K562 (cell line): ENCODE results near the gene TRAIP. TPM values are rescaled to one million over a fixed set of nuclear protein-coding genes. Genes with fewer than 3 reads are reported as not detected.

Experiments used
- ATAC-seq: fragments of 200-7000 bp; cut with Tn5 transposase; 3 replicates; pipeline ENCODE4 v1.9.1; 2020; ENCODE audit warnings: moderate library complexity
- BruUV-seq: library from RNA; stranded (reverse); fragments of 400-500 nt; replicated peaks from 2 replicates; lab custom pipeline; 2021; lab: Mats Ljungman, UMichigan
- CTCF ChIA-PET: fragments of 300-600 bp; formaldehyde crosslinking; extraction: SDS; loops from one replicate; lab custom pipeline; 2021; ENCODE audit warnings: low intra/inter-chr PET ratio; lab: Yijun Ruan, JAX
- POLR2A ChIA-PET: fragments of 300-600, 350-650 bp; sonication (Branson Sonifier 250); formaldehyde crosslinking; extraction: SDS; loops from one replicate; lab custom pipeline; 2021; ENCODE audit warnings: antibody characterized with exemption, inconsistent platforms; lab: Yijun Ruan, JAX
- DNase-seq, 4 experiments: peaks; one replicate each; pipeline versions ENCODE4 v3.0.0 to v3.0.0-alpha.2; 2011 to 2018; ENCODE audit warnings: low spot score in 3 of 4, mixed read lengths in 3 of 4; ENCODE audit errors: extremely low read depth in 1 of 4
- FAIRE-seq: peaks from 2 replicates; lab custom pipeline; 2011; peaks lifted over from hg19 to GRCh38; lab: Jason Lieb, UNC
- H2AFZ ChIP-seq: 2 replicates; pipeline ENCODE4 v1.6.0; 2011; ENCODE audit warnings: low read depth, low read length, control low read depth, inconsistent platforms
- H3K27ac ChIP-seq: fragments of 200-600 bp; 3 replicates; pipeline ENCODE4 v1.8.0; 2011; ENCODE audit warnings: low read depth, mild to moderate bottlenecking, control low read depth, inconsistent platforms, low read length, moderate library complexity, mixed read lengths; ENCODE audit errors: extremely low read depth
- H3K27me3 ChIP-seq, 2 experiments: fragments of 300-600 bp in 1 of 2; 2 replicates in 1 of 2; 3 replicates in 1 of 2; pipeline versions ENCODE4 v1.6.0 to v1.8.0; 2011; ENCODE audit warnings: inconsistent platforms in 2 of 2, low read length in 2 of 2, mild to moderate bottlenecking in 1 of 2, mixed read lengths in 1 of 2, moderate library complexity in 1 of 2; ENCODE audit not compliant: control insufficient read depth in 2 of 2, insufficient read depth in 2 of 2
- H3K36me3 ChIP-seq: fragments of 300-600 bp; 3 replicates; pipeline ENCODE4 v1.8.0; 2011; ENCODE audit warnings: mild to moderate bottlenecking, low read length, inconsistent platforms; ENCODE audit not compliant: control insufficient read depth, insufficient read depth
- H3K4me1 ChIP-seq, 2 experiments: fragments of 200-600 bp in 1 of 2; replicated peaks in 1 of 2; 2 replicates in 1 of 2; 3 replicates in 1 of 2; pipeline versions ENCODE4 v1.5.1 to v1.8.0; 2011; ENCODE audit warnings: inconsistent platforms in 2 of 2, low read length in 2 of 2, mild to moderate bottlenecking in 1 of 2, mixed read lengths in 1 of 2, moderate library complexity in 1 of 2; ENCODE audit not compliant: control insufficient read depth in 2 of 2, insufficient read depth in 2 of 2
- H3K4me2 ChIP-seq: 2 replicates; pipeline ENCODE4 v1.6.1; 2011; ENCODE audit warnings: low read length, control low read depth, inconsistent platforms, mixed read lengths; ENCODE audit not compliant: insufficient read depth
- H3K4me3 ChIP-seq: fragments of 200-600 bp; sonication (generic), shearing (Covaris generic); 2 replicates; pipeline ENCODE4 v1.5.1; 2016; ENCODE audit warnings: control low read depth, inconsistent platforms
- H3K79me2 ChIP-seq: fragments of 200-600 bp; 3 replicates; pipeline ENCODE4 v1.8.0; 2011; ENCODE audit warnings: low read length, inconsistent platforms; ENCODE audit not compliant: control insufficient read depth, insufficient read depth
- H3K9ac ChIP-seq, 2 experiments: 2 replicates each; pipeline versions ENCODE4 v1.6.0 to v1.6.1; 2011; ENCODE audit warnings: low read depth in 2 of 2, low read length in 2 of 2, control low read depth in 1 of 2, inconsistent platforms in 1 of 2, mild to moderate bottlenecking in 1 of 2, mixed read lengths in 1 of 2; ENCODE audit not compliant: insufficient read depth in 1 of 2
- H3K9me1 ChIP-seq: one replicate; pipeline ENCODE4 v1.6.0; 2011; ENCODE audit warnings: inconsistent platforms, mild to moderate bottlenecking, low read length, moderate library complexity; ENCODE audit not compliant: control insufficient read depth, insufficient read depth
- H3K9me3 ChIP-seq: replicated peaks from 2 replicates; pipeline ENCODE4 v1.5.1; 2011; ENCODE audit warnings: low read depth, low read length, inconsistent platforms; ENCODE audit not compliant: control insufficient read depth, insufficient read depth
- H4K20me1 ChIP-seq: replicated peaks from 2 replicates; pipeline ENCODE4 v1.6.1; 2011; ENCODE audit warnings: low read length, inconsistent platforms, mixed read lengths; ENCODE audit not compliant: control insufficient read depth, insufficient read depth
- ARID1B ChIP-seq: fragments of 450-650 bp; IDR thresholded peaks from 2 replicates; pipeline ENCODE4 v1.6.1; 2016; ENCODE audit warnings: antibody characterized with exemption, mild to moderate bottlenecking, inconsistent platforms
- BDP1 ChIP-seq: IDR thresholded peaks from 3 replicates; pipeline ENCODE4 v1.6.1; 2011; ENCODE audit not compliant: insufficient read length, insufficient read depth
- BRD4 ChIP-seq: fragments of 200-600 bp; sonication (generic); IDR thresholded peaks from 2 replicates; pipeline ENCODE4 v1.6.1; 2017; ENCODE audit warnings: inconsistent platforms
- CHD2 ChIP-seq: IDR thresholded peaks from 2 replicates; pipeline ENCODE4 v1.6.1; 2011; ENCODE audit warnings: low read depth, low read length
- FOXP4 ChIP-seq: sonication (generic); formaldehyde crosslinking; IDR thresholded peaks from 2 replicates; pipeline ENCODE4 v1.8.0; 2022; ENCODE audit warnings: mild to moderate bottlenecking, missing genetic modification reagents, borderline replicate concordance
- GABPA ChIP-seq: fragments of 200-800 bp; sonication (Bioruptor generic); conservative IDR thresholded peaks from 2 replicates; pipeline ENCODE4 v1.6.1; 2016; ENCODE audit warnings: low read depth, missing genetic modification characterization, missing compliant biosample characterization
- KLF1 ChIP-seq: fragments of 450-650 bp; IDR thresholded peaks from 2 replicates; pipeline ENCODE4 v1.6.1; 2016; ENCODE audit warnings: missing genetic modification characterization, missing compliant biosample characterization
- KLF10 ChIP-seq: fragments of 250-450 bp; sonication (Bioruptor Pico); IDR thresholded peaks from 2 replicates; pipeline ENCODE4 v1.6.1; 2021; ENCODE audit warnings: matching md5 sums
- SAFB ChIP-seq: fragments of 200-400 bp; formaldehyde crosslinking; IDR thresholded peaks from 2 replicates; pipeline ENCODE4 v1.6.1; 2017; ENCODE audit warnings: low read depth, low read length, borderline replicate concordance
- SMARCB1 ChIP-seq: IDR thresholded peaks from 2 replicates; pipeline ENCODE4 v1.6.1; 2011; ENCODE audit warnings: improper control_type of control experiment, low read depth; ENCODE audit not compliant: insufficient read length
- ZFX ChIP-seq: sonication (generic); formaldehyde crosslinking; IDR thresholded peaks from 2 replicates; pipeline ENCODE4 v1.8.0; 2022; ENCODE audit warnings: mild to moderate bottlenecking, missing genetic modification reagents, moderate library complexity
- ZNF24 ChIP-seq: fragments of 450-650 bp; IDR thresholded peaks from 2 replicates; pipeline ENCODE4 v1.6.1; 2016
- WGBS: fragments of 100-300 bp; shearing (Covaris generic); methylation state at CpG from one replicate; pipeline ENCODE4 v1.1.6; 2016; ENCODE audit warnings: low coverage, mixed read lengths; ENCODE audit not compliant: insufficient coverage; ENCODE audit errors: missing lambda C conversion rate; 5-methylcytosine and 5-hydroxymethylcytosine counted together
- in situ Hi-C: fragments of 300-500 bp; cut with MboI; formaldehyde crosslinking; loops from 4 replicates; pipeline ENCODE4 v1.15.0; 2018; ENCODE audit warnings: inconsistent platforms, mixed read lengths
- intact Hi-C: fragments of 100-400 bp; cut with micrococcal nuclease; formaldehyde crosslinking; loops from 2 replicates; pipeline ENCODE4 v1.14.2; 2022
- polyA plus RNA-seq, 8 experiments: library from polyadenylated mRNA; depleted of rRNA in 4 of 8; stranded (reverse) in 5 of 8; unstranded in 3 of 8; fragments of >200 nt; fragmentation: Nextera tagmentation in 2 of 8; fragmentation: Illumina TruSeq in 1 of 8; extraction: Ambion mirVana in 2 of 8; extraction: Trizol in 1 of 8; gene quantifications; 2 replicates each; pipeline versions ENCODE4 v1.2.1 to v1.2.3, GENCODE V29; 2011 to 2014; ENCODE audit warnings: inconsistent platforms in 1 of 8, missing spikeins in 1 of 8
- total RNA-seq, 7 experiments: library from RNA; depleted of rRNA in 6 of 7; stranded (reverse); fragments of >200 nt in 6 of 7; fragmentation: Illumina TruSeq in 2 of 7; extraction: Trizol in 2 of 7; gene quantifications; 2 replicates each; pipeline versions ENCODE4 v1.2.1 to v1.2.3, GENCODE V29; 2011 to 2021; ENCODE audit warnings: low replicate concordance in 1 of 7
- TF ChIP-seq, protein P1 (sequence below), 2 experiments: fragments of 150-350 bp in 1 of 2; IDR thresholded peaks; 2 replicates each; pipeline ENCODE4 v1.6.1; 2012 to 2016; ENCODE audit warnings: low read depth in 2 of 2, low read length in 2 of 2, mild to moderate bottlenecking in 1 of 2, moderate library complexity in 1 of 2
- TF ChIP-seq, protein P2 (sequence below): sonication (generic); IDR thresholded peaks from 2 replicates; pipeline ENCODE4 v1.6.1; 2016

The TRAIP gene
- total and polyA plus RNA-seq, 9 of the 15 experiments (the other 6 are each of a cell fraction or from before 2014, with no cell fraction given), result 14.3 to 38.6 (median 21.2) TPM

DNA sequence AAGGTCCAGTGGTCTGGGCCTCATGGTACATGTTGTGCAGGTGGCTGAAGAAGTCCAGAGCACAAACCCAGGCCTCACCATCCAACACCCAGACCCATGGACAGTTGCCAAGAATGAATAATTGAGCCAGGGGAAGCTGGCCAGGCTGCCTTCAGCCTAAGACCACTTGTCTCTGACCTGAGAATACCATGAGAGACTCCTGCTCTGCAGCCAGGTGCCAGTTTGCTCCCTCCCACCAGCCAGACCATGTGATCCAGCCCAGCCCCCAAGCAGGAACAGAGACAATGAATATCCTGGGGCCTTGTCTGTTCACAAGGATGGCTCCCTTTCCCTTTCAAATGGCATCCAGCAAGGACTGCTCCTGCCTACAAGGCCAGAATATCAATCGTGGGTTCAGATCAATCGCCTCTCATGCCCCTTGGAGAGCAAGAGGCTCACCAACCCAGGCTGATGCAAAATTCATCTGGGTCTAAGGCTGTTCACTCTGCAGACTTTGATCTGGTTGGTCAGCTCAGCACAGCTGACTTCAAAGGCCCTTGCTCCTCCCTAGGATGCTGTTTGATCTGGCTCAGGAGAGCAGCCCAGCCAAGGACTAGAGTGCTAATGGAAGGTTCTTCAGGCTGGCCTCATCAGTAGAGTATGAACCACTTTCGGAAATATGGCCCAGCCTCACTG lies 13.4 kb downstream of the TRAIP start:
- H3K27ac ChIP-seq, result no peak overlapping the region; the same call in 2 of the 3 replicates
- TF ChIP-seq ARID1B (no peak), BDP1 (no peak), KLF10 (CRISPR knock-in tag) (no peak), ZNF24 (no peak), GABPA (no peak), SAFB (no peak), ZFX (CRISPR knock-in tag) (no peak), FOXP4 (CRISPR knock-in tag) (no peak), SMARCB1 (no peak), KLF1 (tag) (no peak), BRD4 (no peak), CHD2 (no peak)
- TF ChIP-seq, protein P1, sequence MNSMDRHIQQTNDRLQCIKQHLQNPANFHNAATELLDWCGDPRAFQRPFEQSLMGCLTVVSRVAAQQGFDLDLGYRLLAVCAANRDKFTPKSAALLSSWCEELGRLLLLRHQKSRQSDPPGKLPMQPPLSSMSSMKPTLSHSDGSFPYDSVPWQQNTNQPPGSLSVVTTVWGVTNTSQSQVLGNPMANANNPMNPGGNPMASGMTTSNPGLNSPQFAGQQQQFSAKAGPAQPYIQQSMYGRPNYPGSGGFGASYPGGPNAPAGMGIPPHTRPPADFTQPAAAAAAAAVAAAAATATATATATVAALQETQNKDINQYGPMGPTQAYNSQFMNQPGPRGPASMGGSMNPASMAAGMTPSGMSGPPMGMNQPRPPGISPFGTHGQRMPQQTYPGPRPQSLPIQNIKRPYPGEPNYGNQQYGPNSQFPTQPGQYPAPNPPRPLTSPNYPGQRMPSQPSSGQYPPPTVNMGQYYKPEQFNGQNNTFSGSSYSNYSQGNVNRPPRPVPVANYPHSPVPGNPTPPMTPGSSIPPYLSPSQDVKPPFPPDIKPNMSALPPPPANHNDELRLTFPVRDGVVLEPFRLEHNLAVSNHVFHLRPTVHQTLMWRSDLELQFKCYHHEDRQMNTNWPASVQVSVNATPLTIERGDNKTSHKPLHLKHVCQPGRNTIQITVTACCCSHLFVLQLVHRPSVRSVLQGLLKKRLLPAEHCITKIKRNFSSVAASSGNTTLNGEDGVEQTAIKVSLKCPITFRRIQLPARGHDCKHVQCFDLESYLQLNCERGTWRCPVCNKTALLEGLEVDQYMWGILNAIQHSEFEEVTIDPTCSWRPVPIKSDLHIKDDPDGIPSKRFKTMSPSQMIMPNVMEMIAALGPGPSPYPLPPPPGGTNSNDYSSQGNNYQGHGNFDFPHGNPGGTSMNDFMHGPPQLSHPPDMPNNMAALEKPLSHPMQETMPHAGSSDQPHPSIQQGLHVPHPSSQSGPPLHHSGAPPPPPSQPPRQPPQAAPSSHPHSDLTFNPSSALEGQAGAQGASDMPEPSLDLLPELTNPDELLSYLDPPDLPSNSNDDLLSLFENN (IDR thresholded peaks at IDR 0.05; ENCODE audit: low read depth in 2 of 2, low read length in 2 of 2), result no peak
- TF ChIP-seq, protein P2, sequence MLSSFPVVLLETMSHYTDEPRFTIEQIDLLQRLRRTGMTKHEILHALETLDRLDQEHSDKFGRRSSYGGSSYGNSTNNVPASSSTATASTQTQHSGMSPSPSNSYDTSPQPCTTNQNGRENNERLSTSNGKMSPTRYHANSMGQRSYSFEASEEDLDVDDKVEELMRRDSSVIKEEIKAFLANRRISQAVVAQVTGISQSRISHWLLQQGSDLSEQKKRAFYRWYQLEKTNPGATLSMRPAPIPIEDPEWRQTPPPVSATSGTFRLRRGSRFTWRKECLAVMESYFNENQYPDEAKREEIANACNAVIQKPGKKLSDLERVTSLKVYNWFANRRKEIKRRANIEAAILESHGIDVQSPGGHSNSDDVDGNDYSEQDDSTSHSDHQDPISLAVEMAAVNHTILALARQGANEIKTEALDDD, result no peak
- TF ChIP-seq, all 486 proteins: peak for 0
- Histone ChIP-seq H3K4me3 (no peak overlapping the region), H3K27me3 (no peaks in the 10 kb centered on the region), H2AFZ (no peak overlapping the region), H3K9ac (no peak overlapping the region), H3K4me1 (no peaks in the 10 kb centered on the region; a peak in 1 of 5 replicates), H3K36me3 (peaks cover 71% of the 10 kb centered on the region), H3K9me3 (no peaks in the 10 kb centered on the region), H3K4me2 (no peak overlapping the region), H3K9me1 (no peaks in the 10 kb centered on the region), H4K20me1 (no peaks in the 10 kb centered on the region), H3K79me2 (no peaks in the 10 kb centered on the region)
- no peak for DNase-seq
- no peak for ATAC-seq
- in situ Hi-C loops (loop anchor here (5.0 kb wide), 1 partner anchor 141 kb away; no protein-coding TSS in a partner anchor), intact Hi-C loops (no loop called here)
- no peak for FAIRE-seq
- CTCF ChIA-PET, result no interaction called here
- WGBS, result 70% methylated on average over 3 of the region's 3 CpGs
- POLR2A ChIA-PET, result interaction anchor here (0.7 kb wide), 1 partner anchor 19 kb away, joined by 5 read pairs; no protein-coding TSS in a partner anchor
- BruUV-seq, result no TSS peak
